Measurements from ENCODE around the gene NLGN1.
"Not testable (repeated sequence)": the region's sequence is repeated elsewhere in the genome, so short reads cannot be mapped to it uniquely, and the experiment has no call there.

Gene NLGN1

DNA sequence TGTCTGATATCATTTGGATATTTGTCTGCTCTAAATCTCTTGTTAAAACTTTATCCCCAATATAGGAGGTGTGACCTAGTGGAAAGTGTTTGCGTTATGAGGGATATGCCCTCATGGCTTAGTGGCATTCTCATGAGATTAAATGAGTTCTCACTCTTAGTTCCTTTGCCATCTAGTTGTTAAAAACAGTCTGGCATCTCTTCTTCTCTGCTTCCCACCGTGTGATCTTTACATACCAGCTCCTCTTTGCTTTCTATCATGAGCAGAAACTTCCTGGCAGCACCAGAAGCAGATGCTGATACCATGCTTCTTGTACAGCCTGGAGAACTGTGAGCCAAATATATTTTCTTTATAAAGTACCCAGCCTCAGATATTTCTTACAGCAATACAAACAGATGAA lies 33.0 kb downstream of the NLGN1 start:
- DNase-seq (ENCODE audit: low read depth): no peak

DNA sequence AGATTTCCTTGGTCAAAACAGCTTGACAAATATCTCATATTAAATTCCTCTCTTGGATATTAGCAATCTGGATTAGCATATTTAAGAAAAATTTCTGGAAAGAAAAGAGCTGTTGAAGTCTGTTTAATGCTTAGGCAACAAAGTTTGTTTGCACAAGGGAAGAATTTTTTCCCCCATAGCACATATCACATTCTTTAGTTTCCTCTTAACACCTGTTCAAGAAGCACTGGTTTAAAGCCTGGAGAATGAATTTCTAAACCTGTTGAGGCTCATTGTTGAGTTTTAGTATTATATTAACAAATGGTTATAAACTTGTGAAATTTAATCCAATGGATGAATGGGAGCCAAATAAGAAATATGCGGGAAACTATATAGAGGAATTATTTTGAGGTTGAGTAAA lies 41.5 kb downstream of the NLGN1 start:
- no peak for DNase-seq (ENCODE audit: low read depth)

DNA sequence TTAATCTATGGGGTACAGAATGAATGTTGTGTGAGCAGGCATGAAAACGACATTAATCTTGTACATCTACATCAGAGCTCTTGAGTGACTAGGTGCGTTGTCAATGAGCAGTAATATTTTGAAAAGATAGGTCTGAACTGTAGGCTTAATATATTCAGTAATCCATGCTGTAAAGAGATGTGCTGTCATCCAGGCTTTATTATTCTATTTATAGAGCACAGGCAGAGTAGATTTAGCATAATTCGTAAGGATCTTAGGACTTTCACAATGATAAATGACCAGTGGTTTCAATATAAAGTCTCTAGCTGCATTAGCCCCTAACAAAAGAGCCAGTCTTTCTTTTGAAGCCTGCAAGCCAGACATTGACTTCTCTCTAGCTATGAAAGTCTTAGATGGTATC lies 43.0 kb downstream of the NLGN1 start:
- no peak for DNase-seq (ENCODE audit: low read depth)

DNA sequence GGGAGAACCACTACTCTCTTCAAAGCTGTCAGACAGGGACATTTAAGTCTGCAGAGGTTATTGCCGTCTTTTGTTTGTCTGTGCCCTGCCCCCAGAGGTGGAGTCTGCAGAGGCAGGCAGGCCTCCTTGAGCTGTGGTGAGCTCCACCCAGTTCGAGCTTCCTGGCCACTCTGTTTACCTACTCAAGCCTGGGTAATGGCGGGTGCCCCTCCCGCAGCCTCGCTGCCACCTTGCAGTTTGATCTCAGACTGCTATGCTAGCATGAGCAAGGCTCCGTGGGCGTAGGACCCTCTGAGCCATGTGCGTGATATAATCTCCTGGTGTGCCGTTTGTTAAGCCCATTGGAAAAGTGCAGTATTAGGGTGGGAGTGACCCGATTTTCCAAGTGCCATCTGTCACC lies 54.0 kb downstream of the NLGN1 start:
- DNase-seq (ENCODE audit: low read depth): not testable (repeated sequence)

DNA sequence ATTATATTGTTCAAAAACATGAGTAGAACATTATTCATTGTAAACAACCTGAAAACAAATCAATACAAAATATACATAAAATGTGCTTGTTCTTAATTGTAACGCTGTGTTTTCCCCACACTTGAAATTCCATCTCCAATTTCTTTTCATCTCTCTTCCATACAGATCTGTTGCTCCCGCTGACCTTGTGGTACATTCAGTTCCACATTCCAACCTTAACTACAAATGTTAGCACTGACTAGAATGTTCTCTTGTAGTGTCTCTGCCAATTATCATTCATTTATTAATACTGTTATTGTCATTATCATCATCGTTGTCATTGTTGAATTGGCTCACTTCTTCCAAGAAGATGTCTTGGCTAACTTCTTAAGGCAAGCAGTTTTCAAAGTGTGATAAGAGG lies 65.7 kb downstream of the NLGN1 start:
- DNase-seq (ENCODE audit: low read depth): no peak

DNA sequence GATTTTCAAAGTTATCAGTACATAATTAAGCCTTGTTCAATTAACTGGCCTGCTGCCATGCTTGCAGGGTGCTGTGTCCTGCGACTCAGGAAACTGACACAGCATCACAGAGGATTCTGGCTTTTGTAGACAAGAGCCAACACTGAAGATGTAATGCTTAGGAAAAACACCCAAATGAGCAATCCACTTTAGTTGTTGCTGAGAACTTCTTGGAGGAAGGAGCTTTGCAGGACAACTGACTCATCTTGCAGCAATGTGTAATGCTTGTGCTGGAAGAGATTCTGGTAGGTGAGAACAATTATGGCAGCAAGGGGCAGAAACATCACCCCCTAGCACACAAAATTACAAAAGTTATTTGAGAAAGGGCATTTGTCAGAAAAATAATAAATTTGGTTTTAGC lies 67.6 kb downstream of the NLGN1 start:
- DNase-seq (ENCODE audit: low read depth): peak; percentile 84

DNA sequence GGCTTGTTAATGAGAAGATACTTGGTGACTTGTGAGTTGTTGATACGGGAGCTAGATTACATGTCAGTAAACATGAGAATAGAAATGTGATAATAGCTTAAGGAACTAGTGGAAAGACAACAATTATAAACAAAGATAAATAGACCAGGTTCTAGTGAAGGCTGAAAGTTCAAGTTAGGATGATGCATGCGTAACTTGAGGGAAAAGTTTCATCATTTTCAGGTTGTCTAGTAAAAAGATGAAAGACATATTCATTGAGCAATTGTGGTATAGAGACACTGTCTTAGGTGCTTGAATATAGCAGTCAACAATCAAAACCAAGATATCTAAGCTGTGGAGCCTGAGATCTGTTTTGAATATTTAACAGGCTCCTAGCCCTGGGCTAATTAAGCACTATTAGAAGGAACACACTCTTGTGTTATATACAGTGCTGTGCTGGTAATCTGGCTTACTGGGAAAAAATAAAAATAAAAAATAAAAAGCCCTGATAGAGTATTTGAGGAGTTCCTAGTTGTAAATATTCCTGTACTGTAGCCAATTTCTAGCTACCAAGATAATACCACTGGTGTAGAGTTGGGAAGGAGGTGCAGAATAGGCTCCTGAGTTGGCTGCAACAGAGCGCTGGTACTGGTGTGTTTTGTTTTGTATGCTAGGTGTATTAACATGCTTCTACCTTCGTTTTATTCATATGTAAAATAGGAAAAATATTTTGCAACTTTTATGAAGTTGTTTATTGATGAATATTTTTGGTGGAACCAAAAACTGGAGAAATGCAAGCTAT lies 68.5 kb downstream of the NLGN1 start:
- no peak for DNase-seq (ENCODE audit: low read depth)

DNA sequence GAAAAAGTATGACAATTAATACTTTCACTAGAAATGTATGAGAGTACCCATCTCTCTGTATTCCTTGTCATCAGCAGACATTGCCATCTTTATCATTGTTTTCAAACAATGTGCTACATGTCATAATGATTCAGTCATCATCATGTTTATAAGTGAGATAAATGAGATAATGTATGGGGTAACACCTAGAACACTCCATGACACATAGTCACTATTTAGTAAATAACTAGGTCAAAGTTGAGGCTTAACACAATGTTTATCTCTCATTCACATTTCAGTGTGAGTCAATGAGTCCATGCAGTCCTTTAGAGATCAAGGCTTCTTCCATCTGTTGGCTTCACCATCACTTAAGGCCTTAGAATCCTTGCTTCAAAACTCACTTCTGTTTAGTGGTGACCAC lies 70.0 kb downstream of the NLGN1 start:
- DNase-seq (ENCODE audit: low read depth): peak; percentile 35

DNA sequence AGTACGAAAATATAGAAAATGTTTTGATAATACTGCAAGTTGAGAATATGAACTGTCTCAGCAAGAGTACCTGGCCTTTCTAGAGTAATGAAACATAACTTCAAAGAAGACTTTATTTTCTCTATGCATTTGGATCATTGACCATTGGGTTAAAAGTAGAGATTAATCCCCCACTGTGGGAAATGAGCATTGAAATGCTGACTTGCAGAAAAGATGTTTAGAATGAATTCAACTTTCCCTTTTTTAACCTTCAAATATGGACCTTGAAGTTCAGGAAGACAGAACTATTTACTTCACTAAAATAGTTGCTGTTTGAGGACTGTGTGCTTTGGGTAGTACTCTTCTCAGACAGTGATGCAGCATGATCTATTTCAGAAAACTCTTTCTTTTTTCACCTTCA lies 75.7 kb downstream of the NLGN1 start:
- no peak for DNase-seq (ENCODE audit: low read depth)

DNA sequence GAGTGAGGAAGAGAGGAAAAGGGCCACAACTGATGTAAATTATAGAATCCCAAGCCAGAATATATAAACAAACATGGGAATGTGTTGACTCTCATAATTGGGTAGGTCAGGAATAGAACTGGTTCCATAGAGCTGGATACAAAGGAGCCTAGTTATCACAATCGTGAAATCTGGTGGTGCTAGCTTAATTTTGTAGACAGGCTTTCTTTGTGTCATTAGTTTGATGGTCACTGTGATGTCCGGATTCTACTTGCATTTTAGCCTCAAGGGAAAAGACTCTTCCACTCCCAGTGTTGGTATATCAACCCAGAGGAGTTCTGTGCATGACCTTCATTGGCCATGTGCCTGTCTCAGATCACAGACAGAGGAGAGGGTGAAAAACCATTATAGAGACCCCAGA lies 81.8 kb downstream of the NLGN1 start:
- no peak for DNase-seq (ENCODE audit: low read depth)

DNA sequence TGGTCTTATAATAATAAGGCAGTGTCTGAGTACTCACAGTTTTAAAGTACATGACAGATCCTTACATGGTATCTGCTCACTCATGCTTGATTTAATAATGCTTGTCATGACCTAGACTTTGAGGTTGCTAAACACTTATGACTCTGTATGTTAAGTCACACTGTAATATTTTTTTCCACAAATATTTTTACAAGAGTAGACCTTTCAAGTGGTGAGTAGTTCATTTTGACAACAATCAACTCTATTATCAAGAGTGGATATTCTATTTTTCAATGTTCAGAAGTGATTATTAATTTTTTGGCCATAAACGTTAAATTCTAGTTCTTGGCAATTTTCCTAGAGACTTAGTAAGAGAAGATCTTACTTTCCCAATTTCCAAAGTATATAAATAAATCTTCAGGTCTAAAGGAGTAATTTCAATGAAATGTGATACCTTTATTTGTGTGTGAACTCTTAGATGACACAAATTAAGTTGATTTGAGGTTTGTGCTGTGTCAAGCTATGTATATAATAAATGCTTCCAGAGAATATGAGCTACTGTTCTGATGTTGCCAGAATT lies 104.5 kb downstream of the NLGN1 start:
- DNase-seq (ENCODE audit: low read depth): peak; percentile 51

DNA sequence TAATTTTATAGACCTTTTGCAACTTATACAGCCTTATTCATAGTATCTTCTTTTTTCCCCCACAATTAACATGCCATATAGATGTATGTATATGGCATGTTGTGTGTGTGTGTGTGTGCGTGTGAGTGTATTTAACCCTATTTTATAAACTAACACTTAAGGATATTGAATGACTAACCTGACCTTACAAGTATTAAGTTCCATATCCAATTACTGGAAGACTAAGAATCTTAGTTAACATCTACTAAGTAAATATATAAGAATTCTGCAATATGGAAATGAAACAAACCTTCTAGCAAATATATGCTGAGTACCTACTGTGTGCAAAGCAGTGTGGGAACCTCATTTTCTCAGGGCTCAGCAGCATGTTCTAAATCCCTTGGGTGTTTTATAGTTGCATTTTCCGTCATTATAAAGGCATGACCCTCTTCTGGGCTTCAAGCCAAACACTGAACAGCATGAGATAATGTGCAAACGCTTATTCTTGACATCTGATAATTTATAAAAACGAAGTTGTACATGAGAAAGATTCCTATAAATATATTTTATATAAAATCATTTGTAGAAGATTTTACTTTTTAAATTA lies 105.5 kb downstream of the NLGN1 start:
- DNase-seq (ENCODE audit: low read depth): peak; percentile 79

DNA sequence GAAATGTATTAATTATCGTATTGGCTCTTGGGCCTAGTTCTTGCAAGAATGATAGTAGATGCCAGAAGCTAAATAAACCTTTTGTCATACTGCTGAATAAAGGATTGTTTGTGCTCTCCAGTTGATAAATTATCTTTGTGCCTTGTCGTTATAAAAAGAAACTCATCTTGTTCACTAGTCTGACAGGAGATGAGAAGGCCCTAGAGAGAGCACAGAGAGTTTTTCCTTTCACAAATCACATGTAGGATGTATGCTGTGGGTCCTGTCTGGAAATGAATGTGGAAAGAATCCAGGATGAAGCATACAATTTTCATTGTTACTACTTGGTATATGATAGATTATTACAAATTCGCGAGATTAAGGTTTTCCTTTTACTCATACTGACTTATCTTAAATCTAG lies 113.0 kb downstream of the NLGN1 start:
- DNase-seq (ENCODE audit: low read depth): no peak

DNA sequence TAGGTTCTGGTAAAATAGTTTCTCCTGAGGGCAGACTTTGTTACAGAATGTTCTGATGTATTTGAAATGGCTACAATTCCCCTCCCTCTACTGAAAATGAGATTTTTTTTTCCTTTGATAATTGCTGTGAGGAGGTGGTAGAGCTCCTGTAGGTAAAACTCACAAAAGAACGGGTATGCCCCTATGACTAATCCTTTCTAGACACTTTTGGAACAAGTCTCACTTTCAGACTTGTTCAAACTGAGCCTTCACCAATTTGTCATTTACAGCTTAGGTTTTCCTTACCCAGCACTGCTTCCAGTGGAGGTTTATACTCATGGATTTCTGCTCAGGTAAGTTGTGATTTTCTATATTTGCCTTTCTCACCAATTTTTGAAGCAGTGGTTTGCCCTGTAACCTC lies 115.6 kb downstream of the NLGN1 start:
- DNase-seq (ENCODE audit: low read depth): no peak

DNA sequence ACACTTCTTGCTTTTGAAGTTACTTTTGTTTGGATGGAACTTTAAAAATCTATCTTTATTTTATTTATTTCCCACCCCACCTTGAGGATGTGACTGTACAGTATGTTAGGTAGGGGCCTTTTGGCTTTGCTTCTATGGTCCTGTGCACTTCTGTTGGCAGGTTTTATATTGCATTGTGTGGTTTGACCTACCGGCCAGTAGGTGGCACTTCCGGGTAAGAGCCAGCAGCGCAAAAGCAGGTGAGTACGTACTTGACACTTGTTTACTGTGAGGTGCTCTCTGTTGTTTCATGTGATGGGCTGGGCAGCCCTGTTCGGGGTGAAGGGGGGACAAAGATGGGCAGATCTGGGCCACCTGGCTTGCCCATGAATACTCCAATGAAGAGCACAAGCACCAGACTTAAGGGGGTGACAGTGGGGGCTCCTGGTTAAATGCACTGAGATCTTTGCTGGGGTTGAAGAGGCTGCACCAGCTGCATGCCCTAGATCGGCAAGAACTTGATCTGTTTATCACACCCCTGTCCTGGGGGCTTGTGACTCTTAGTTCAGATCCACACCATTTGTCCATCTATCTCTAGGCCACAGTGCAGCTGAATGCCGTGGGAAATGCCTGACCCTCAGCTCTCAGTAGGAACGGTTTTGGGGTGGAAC lies 131.6 kb downstream of the NLGN1 start:
- DNase-seq (ENCODE audit: low read depth): peak; percentile 15

DNA sequence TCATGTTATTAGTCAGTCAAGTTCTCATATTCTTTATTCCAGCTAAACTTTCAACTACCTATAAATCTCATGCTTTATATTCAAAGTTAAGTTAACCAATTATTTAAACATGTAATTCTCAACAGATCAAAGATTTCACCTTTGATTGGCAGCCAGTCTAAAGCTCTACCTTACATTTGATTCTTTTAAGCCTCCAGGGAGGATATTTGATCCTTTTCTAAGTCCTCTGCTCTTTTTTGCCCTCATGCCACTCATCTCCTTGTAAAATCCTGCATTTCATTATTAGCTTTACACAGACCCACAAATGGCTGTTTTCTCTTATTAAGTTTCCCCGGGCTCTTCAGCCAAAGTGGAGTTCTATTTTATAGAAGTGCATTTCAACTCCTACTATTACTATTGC lies 134.1 kb downstream of the NLGN1 start:
- DNase-seq (ENCODE audit: low read depth): no peak

DNA sequence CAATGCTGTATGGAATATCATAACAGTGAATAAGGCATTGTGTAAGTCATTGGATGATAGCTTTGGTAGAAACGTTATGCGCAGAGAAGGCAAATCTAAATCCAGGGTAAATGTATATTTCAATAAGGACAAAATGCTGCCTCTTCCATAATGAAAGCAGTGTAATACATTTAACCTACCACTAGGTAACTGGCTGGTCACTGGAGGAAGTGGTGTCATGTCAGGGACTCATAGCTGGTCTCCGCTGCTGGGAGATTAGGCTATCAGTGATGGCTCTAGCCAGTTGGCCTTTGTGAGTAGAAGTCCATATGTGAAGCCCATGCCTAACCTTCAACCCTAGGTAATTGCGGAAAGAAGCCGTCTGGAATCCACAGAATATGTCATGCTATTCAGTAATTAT lies 140.9 kb downstream of the NLGN1 start:
- no peak for DNase-seq (ENCODE audit: low read depth)

DNA sequence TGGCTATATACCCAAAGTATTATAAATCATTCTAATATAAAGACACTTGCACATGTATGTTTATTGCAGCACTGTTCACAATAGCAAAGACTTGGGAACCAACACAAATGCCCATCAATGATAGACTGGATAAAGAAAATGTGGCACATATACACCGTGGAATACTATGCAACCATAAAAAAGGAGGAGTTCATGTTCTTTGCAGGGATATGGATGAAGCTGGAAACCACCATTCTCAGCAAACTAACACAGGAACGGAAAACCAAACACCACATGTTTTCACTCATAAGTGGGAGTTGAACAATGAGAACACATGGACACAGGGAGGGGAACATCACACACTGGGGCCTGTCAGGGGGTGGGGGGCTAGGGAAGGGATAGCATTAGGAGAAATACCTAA lies 148.0 kb downstream of the NLGN1 start:
- not testable (repeated sequence) for DNase-seq (ENCODE audit: low read depth)

DNA sequence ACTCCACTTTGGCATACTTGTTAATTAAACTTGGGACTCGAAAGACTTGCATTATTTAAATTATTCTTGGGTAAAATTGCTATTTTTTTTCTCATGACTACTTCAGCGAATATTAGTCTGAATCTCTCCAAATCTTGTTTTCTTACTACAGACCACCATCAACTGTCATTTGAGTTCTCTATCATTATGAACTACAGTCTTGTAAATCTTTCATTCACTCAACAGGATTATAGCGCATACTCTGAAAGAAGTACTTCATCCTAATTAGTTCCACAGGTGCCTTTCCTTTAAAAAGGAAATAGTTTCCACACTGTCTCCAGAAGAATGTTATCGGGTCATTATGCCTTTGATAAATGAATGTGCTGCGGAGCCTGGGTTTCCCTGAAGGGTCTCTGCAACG lies 149.5 kb downstream of the NLGN1 start:
- no peak for DNase-seq (ENCODE audit: low read depth)

DNA sequence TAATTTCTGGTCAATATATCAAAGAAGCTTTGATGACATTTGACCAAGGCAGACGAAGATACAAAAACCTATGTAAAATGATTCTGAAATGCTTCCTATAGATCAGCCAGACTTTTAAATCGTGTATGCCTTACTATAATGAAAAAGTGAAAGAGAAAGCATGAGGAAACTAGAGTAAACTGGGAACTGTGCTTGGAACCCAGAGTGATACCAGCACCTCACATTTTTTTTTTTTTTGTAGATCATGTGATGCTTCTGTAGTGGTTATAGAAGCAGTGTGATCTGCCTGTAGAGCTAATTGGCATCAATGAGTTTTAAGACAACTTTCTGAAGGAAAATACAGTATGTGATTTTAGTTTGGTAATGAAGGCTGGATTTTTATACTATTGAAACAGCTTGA lies 150.7 kb downstream of the NLGN1 start:
- peak; percentile 38 for DNase-seq (ENCODE audit: low read depth)

DNA sequence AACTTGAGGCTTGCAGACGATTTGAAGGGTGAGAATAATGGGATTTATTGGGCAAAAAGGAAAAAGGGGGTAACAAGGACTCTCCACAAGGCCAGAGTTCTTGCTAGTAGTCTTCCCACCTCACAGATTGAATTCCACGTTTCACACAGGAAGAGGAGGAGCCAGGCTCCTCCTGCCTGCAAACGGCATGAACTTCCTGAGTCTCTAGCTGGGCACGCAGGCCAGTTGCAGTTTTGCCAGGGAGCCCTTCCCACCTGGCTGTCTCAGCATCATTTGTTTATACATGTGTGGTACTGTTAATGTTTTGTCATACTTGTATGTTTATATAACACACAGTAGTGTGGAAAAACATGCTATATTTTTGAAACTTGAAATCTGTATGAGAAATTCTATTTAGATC lies 155.0 kb downstream of the NLGN1 start:
- DNase-seq (ENCODE audit: low read depth): peak; percentile 8

DNA sequence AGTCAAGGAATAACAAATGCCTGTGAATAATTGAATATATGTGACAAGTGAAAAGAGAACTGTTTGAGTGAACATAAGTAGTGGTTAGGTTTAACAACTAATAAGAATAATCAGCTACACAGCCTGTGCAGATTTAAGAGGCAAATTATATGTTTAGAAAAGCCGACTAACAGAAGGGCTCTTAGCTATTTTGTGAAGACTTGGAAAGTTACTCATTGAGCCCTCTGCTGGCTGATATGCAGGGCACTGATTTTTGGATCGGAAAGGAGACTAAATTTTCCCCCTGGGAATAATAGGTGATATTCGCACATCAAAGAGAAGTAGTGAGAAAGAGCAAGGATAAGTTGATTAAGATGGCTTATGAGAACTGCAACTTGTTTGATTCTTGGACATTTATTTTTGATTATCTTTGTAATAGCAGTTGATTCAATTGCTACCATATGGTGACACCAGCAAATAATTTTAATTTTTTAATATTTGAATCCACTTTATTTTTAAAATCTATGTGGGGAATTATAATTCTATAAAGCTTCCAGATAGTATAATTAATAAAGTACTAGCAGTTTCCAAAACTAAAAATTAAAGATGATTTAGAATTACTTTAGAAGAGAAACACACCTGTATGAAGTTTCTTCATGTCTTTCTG lies 156.2 kb downstream of the NLGN1 start:
- peak; percentile 65 for DNase-seq (ENCODE audit: low read depth)

DNA sequence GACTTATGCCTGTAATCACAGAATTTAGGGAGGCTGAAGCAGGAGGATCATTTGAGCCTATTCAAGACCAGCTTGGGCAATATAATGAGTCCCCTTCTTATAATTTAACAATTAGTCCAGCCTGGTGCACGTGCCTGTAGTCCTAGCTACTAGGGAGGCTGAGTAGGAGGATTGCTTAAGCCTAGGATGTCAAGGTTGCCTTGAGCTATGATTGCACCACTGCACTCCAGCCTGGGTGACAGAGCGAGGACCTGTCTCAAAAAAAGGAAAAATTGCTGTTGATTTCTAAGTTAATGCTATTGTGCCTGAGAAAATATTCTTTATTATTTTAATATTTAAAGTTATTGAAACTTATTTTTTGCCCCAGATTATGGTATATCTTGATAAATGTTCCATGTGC lies 159.0 kb downstream of the NLGN1 start:
- no peak for DNase-seq (ENCODE audit: low read depth)

All from EH (cell line).